ENCODE results near the gene OR5B3. TPM values are rescaled to one million over a fixed set of nuclear protein-coding genes. Genes with fewer than 3 reads are reported as not detected.
"Not testable (repeated sequence)": the region's sequence is repeated elsewhere in the genome, so short reads cannot be mapped to it uniquely, and the experiment has no call there.

Gene OR5B3
- total RNA-seq, 4 donors from 2014 or later, result not detected

DNA sequence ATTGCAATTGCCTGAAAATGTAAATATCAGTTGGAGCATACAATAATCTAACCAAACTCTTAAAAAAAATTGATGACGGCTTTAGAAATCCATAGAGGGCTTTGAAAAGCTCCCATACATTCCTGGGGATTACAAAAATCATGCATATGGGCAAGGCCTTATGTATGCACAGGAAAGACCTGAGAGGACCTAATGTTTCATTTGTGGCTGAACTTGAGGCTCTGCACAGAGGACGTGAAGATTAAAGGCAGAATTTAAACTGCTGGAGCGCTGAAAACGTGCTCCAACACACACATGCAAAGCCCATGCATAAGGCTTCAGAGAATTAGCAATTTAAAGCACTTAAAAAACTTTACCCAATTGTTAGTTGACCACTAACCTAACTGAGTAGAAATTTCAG lies 31.8 kb upstream of the OR5B3 start:
- no peaks in the 10 kb centered on the region for H3K4me1 ChIP-seq
- no peak overlapping the region for H3K27ac ChIP-seq
- WGBS, 2 donors (ENCODE audit: low coverage in 1 of 2), result 53 to 70% methylated on average over 2 to 4 of the region's 4 CpGs
- no peak overlapping the region for H3K4me3 ChIP-seq
- no peaks in the 10 kb centered on the region for H3K36me3 ChIP-seq
- H3K27me3 ChIP-seq, result no peaks in the 10 kb centered on the region
- peaks cover 0 to 21% (median 0%) of the 10 kb centered on the region in 3 donors for H3K9me3 ChIP-seq
- no peak for ATAC-seq
- TF ChIP-seq, protein P1, sequence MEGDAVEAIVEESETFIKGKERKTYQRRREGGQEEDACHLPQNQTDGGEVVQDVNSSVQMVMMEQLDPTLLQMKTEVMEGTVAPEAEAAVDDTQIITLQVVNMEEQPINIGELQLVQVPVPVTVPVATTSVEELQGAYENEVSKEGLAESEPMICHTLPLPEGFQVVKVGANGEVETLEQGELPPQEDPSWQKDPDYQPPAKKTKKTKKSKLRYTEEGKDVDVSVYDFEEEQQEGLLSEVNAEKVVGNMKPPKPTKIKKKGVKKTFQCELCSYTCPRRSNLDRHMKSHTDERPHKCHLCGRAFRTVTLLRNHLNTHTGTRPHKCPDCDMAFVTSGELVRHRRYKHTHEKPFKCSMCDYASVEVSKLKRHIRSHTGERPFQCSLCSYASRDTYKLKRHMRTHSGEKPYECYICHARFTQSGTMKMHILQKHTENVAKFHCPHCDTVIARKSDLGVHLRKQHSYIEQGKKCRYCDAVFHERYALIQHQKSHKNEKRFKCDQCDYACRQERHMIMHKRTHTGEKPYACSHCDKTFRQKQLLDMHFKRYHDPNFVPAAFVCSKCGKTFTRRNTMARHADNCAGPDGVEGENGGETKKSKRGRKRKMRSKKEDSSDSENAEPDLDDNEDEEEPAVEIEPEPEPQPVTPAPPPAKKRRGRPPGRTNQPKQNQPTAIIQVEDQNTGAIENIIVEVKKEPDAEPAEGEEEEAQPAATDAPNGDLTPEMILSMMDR (IDR thresholded peaks at IDR 0.05), result no peak
- TF ChIP-seq POLR2A (IDR thresholded peaks at IDR 0.05) (no peak), POLR2AphosphoS5 (IDR thresholded peaks at IDR 0.05) (no peak), EP300 (IDR thresholded peaks at IDR 0.05) (no peak)

DNA sequence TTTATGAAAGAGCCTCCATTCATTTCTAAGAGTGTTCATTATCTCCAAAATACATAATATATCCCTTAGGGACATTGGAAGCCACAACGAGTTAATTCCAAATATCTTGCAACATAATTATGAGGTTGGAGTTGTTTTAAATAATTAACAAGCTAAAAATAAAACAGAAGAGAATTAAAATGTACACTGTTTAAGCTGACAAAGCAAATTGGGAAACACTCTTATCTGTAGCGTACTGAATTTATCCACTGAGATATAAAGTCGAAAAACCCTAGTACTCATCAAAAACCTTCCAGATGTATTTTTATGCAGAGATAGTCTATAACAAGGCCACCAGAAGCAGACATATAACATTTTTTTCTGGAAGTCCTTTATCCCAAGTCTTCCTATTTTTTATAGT lies 27.5 kb upstream of the OR5B3 start:
- no peak for TF ChIP-seq POLR2A (IDR thresholded peaks at IDR 0.05)
- no peak for TF ChIP-seq POLR2AphosphoS5 (IDR thresholded peaks at IDR 0.05)
- no peak for TF ChIP-seq EP300 (IDR thresholded peaks at IDR 0.05)
- TF ChIP-seq, protein P1 (IDR thresholded peaks at IDR 0.05), result no peak
- peaks cover 0 to 24% (median 0%) of the 10 kb centered on the region in 3 donors for H3K9me3 ChIP-seq
- H3K4me3 ChIP-seq, result no peak overlapping the region
- H3K4me1 ChIP-seq, result no peaks in the 10 kb centered on the region
- H3K27ac ChIP-seq, result no peak overlapping the region
- H3K27me3 ChIP-seq, result no peaks in the 10 kb centered on the region
- 74 to 81% methylated on average over 3 of the region's 3 CpGs for WGBS, 2 donors (ENCODE audit: low coverage in 1 of 2)
- no peak for ATAC-seq
- H3K36me3 ChIP-seq, result no peaks in the 10 kb centered on the region

DNA sequence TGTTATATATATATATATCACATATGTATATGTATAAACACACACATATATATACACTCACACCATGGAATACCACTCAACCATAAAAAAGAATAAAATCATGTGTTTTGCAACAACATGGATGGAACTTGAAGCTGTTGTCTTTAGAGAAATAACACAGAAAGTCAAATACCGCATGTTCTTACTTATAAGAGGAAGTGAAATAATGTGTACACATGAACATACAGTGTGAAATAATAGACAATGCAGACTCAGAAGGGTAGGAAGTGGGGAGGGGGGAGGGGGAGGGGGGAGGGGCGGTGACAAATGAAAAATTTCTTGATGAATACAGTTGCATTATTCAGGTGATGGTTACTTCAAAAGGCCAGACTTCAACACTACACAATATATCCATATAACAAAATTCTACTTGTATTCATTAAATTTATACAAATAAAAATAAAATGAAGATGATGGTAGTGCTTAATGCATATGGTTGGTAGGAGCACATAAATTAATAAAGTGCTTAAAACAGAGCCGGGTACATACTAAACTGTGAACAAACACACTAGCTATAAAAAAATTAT lies 27.0 kb upstream of the OR5B3 start:
- 39 to 78% methylated on average over 2 to 3 of the region's 3 CpGs for WGBS, 2 donors (ENCODE audit: low coverage in 1 of 2)
- H3K4me1 ChIP-seq, result no peaks in the 10 kb centered on the region
- no peak for ATAC-seq

DNA sequence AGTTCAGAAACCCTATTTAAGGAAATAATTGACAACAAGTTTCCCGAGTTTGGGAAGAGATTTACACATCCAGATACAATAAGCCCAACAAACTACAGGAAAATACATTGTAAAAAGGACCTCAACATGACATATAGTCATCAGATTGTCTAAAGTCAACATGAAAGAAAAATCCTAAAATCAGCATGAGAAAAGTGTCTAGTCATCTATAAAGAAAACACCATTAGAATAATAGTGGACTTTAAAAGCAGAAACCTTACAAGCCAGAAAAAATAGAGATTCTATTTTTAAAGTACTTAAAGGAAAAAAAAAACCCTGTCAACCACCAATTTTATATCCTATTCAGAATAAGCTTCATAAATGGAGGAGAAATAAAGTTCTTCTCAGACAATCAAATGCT lies 22.6 kb upstream of the OR5B3 start:
- no peak for ATAC-seq
- Histone ChIP-seq H3K27me3 (no peaks in the 10 kb centered on the region), H3K9me3 (peaks cover 0 to 15% (median 0%) of the 10 kb centered on the region in 3 donors), H3K4me1 (no peaks in the 10 kb centered on the region), H3K36me3 (no peaks in the 10 kb centered on the region), H3K4me3 (no peak overlapping the region), H3K27ac (no peak overlapping the region)
- TF ChIP-seq POLR2AphosphoS5 (IDR thresholded peaks at IDR 0.05) (no peak), EP300 (IDR thresholded peaks at IDR 0.05) (no peak), POLR2A (IDR thresholded peaks at IDR 0.05) (no peak)
- TF ChIP-seq, protein P1 (IDR thresholded peaks at IDR 0.05), result no peak
- WGBS, 2 donors (ENCODE audit: low coverage in 1 of 2), result 0 to 24% methylated on average over 1 of the region's 1 CpG

More for the DNA sequence above, 27.0 kb upstream of the OR5B3 start:
- Histone ChIP-seq H3K27ac (no peak overlapping the region), H3K36me3 (no peaks in the 10 kb centered on the region), H3K9me3 (peaks cover 0 to 28% (median 0%) of the 10 kb centered on the region in 3 donors), H3K27me3 (no peaks in the 10 kb centered on the region), H3K4me3 (no peak overlapping the region)
- TF ChIP-seq, protein P1 (IDR thresholded peaks at IDR 0.05), result no peak
- TF ChIP-seq EP300 (IDR thresholded peaks at IDR 0.05) (no peak), POLR2AphosphoS5 (IDR thresholded peaks at IDR 0.05) (no peak), POLR2A (IDR thresholded peaks at IDR 0.05) (no peak)

DNA sequence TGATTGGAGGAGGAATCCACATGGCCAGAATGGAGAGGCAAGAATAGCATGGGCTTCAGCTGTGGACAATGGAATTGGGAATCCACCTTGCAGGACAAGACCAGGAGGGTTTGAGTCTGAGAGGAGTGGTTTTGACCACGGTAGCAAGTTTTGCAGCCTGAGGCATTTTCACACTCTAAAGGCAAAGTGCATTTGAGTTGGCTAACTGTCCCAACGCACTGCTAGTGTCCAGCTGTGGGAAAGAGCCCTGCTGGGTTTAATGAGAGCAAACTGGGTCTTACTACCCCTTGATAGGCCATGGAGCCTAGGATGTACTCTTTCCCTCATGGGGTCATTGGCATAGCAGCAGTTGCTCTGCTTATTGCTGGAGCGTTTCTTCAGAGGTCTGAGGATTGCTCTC lies 21.3 kb upstream of the OR5B3 start, which contains the start of gene OR5B2:
TSS of gene OR5B2 (minus strand) at position 101 of the 400 bp plus-strand sequence. CDS start 4,860 bp downstream, outside the sequence.
- no peaks in the 10 kb centered on the region for H3K27me3 ChIP-seq
- H3K27ac ChIP-seq, result no peak within 1 kb of the TSS
- ATAC-seq, result no peak
- 58 to 70% methylated on average over 2 of the region's 3 CpGs for WGBS, 2 donors (ENCODE audit: low coverage in 1 of 2)
- no peak within 1 kb of the TSS for H3K4me3 ChIP-seq
- H3K9me3 ChIP-seq, result peaks cover 0 to 15% (median 0%) of the 10 kb centered on the region in 3 donors
- no peaks in the 10 kb centered on the region for H3K36me3 ChIP-seq
- no peaks in the 10 kb centered on the region for H3K4me1 ChIP-seq
- TF ChIP-seq, protein P1 (IDR thresholded peaks at IDR 0.05), result no peak
- TF ChIP-seq POLR2AphosphoS5 (IDR thresholded peaks at IDR 0.05) (no peak), EP300 (IDR thresholded peaks at IDR 0.05) (no peak), POLR2A (IDR thresholded peaks at IDR 0.05) (no peak)

DNA sequence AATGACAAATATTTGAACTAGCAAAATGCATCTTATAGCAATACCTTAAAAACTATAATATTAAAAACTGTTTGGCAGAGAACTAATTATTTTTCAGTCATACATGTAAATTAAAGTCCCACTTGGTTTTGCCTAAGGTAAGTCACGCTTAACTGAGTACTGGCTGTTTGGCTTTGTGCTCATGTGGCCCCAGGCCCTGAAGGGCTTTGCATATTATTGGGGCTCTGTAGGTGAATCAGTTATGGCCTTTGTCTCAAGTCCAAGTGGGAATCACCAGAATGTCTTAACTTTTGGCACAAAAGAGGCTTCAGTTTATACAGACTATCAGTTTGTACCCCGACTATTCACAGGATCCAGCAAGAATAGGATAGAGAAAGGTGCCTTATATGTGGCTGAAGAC lies 7.1 kb downstream of the OR5B3 start:
- not testable (repeated sequence) for H3K27me3 ChIP-seq, H3K9me3 ChIP-seq, H3K27ac ChIP-seq, H3K4me1 ChIP-seq, H3K4me3 ChIP-seq, H3K36me3 ChIP-seq, ATAC-seq
- no CpG with 5 or more reads among the region's 2 CpGs for WGBS, 2 donors (ENCODE audit: low coverage in 1 of 2)

All from gastroesophageal sphincter (tissue), 4 donors.